GM21737 (cell line): ENCODE data around the gene SLC39A11.
"Not testable (repeated sequence)": the region's sequence is repeated elsewhere in the genome, so short reads cannot be mapped to it uniquely, and the experiment has no call there.

Source experiments
- ATAC-seq: cut with Tn5 transposase; IDR thresholded peaks from one replicate; pipeline ENCODE4 v1.9.1; 2021; ENCODE audit warnings: mild to moderate bottlenecking, moderate library complexity; ENCODE audit not compliant: unreplicated experiment

The SLC39A11 gene

GRCh38 chr17:73111386-73111785 lies 18.9 kb upstream of the SLC39A11 start:
- ATAC-seq, result no peak

- no peak for ATAC-seq
Measured at GRCh38 chr17:73107191-73107590, 14.7 kb upstream of the SLC39A11 start.

GRCh38 chr17:73105431-73105830 lies 12.9 kb upstream of the SLC39A11 start:
- ATAC-seq, result no peak

GRCh38 chr17:73104450-73104849 lies 12.0 kb upstream of the SLC39A11 start:
- ATAC-seq, result no peak

GRCh38 chr17:73103641-73104335 lies 11.3 kb upstream of the SLC39A11 start:
- ATAC-seq, result no peak

GRCh38 chr17:73101031-73101430 lies 8.5 kb upstream of the SLC39A11 start:
- no peak for ATAC-seq

- ATAC-seq, result no peak
Measured at GRCh38 chr17:73100363-73100762, 7.9 kb upstream of the SLC39A11 start.

- ATAC-seq, result no peak
Measured at GRCh38 chr17:73099511-73099910, 7.0 kb upstream of the SLC39A11 start.

GRCh38 chr17:73098919-73099318 lies 6.4 kb upstream of the SLC39A11 start:
- no peak for ATAC-seq

GRCh38 chr17:73097973-73098765 lies 5.7 kb upstream of the SLC39A11 start:
- not testable (repeated sequence) for ATAC-seq

GRCh38 chr17:73096866-73097265 lies 4.4 kb upstream of the SLC39A11 start:
- no peak for ATAC-seq

- no peak for ATAC-seq
Measured at GRCh38 chr17:73096211-73096610, 3.7 kb upstream of the SLC39A11 start.

GRCh38 chr17:73093286-73093685 lies 798 bp upstream of the SLC39A11 start:
- no peak for ATAC-seq

GRCh38 chr17:73091770-73092522 lies 542 bp downstream of the SLC39A11 start:
- ATAC-seq, result no peak

- ATAC-seq, result no peak
Measured at GRCh38 chr17:73091410-73091769, 1.1 kb downstream of the SLC39A11 start.

GRCh38 chr17:73090396-73091202 lies 1.9 kb downstream of the SLC39A11 start:
- ATAC-seq, result no peak

GRCh38 chr17:73089322-73090317 lies 2.9 kb downstream of the SLC39A11 start:
- ATAC-seq, result no peak

GRCh38 chr17:73088561-73088960 lies 3.9 kb downstream of the SLC39A11 start:
- no peak for ATAC-seq

GRCh38 chr17:73083432-73083831 lies 9.1 kb downstream of the SLC39A11 start:
- no peak for ATAC-seq

GRCh38 chr17:73074566-73074965 lies 17.9 kb downstream of the SLC39A11 start:
- ATAC-seq, result no peak
